ENCODE data around the gene PAM16. TPM values are rescaled to one million over a fixed set of nuclear protein-coding genes. Genes with fewer than 3 reads are reported as not detected.

PAM16 gene
- total RNA-seq, 1 experiment from 2014 or later: 80.4 TPM

DNA sequence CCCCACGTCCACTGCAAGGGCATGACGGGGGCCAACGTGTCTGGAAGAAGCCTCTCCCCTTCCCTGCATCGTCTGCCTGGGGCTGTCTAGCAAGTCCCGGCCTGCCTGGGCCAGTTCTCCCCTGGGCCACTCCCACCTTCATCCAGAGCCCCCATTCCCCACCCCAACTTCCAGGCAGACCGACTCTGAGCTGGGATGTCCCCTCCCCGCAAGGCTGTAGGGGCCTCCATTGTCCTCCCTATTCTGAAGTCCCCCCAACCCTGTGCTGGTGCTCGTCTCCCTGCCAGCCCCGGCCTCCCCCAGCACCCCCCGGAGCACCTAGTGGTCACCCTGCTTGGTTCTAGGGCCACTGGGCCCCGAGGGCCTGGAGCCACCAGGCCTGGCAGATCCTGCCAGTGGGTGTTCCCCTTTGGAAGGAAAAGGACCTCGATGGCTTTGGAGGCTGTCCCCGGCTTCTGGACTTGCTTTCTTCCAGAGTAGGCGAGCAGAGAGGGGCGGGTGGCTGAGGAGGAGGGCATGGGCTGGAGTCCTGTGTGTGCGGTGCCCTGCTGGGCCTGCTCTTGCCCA lies 30.5 kb downstream of the PAM16 start:
- H4K91ac ChIP-seq (ENCODE audit: insufficient read length, low read depth, low read length): no peak overlapping the region
- H2BK20ac ChIP-seq (ENCODE audit: low read depth, low read length, poor library complexity, severe bottlenecking): no peak overlapping the region
- Mint-ChIP-seq H3K27me3 (ENCODE audit: low read depth) (no peaks in the 10 kb centered on the region), H3K4me1 (peaks cover 9 to 35% of the 10 kb centered on the region in 2 experiments), H3K36me3 (ENCODE audit: insufficient read depth in 1 of 3, low read depth in 3 of 3) (no peaks in the 10 kb centered on the region), H3K27ac (no peak overlapping the region), H3K4me3 (no peak overlapping the region), H3K9me3 (no peaks in the 10 kb centered on the region)
- peaks cover 7% of the 10 kb centered on the region; the same call in 1 of the 2 replicates for H3K79me2 ChIP-seq (ENCODE audit: insufficient read depth, low read length)
- H3K18ac ChIP-seq (ENCODE audit: insufficient read length, low read depth, low read length): no peak overlapping the region
- no peak overlapping the region for H2BK5ac ChIP-seq (ENCODE audit: insufficient read length, low read length)
- no peak overlapping the region for H3K14ac ChIP-seq (ENCODE audit: insufficient read depth, low read length)
- H4K5ac ChIP-seq (ENCODE audit: insufficient read length, low read depth, low read length): no peak overlapping the region
- no peak overlapping the region for H3T11ph ChIP-seq (ENCODE audit: low read length)
- H3K23me2 ChIP-seq (ENCODE audit: insufficient read length, low read depth, low read length, poor library complexity, severe bottlenecking): peaks cover 8% of the 10 kb centered on the region
- TF ChIP-seq, protein P1, sequence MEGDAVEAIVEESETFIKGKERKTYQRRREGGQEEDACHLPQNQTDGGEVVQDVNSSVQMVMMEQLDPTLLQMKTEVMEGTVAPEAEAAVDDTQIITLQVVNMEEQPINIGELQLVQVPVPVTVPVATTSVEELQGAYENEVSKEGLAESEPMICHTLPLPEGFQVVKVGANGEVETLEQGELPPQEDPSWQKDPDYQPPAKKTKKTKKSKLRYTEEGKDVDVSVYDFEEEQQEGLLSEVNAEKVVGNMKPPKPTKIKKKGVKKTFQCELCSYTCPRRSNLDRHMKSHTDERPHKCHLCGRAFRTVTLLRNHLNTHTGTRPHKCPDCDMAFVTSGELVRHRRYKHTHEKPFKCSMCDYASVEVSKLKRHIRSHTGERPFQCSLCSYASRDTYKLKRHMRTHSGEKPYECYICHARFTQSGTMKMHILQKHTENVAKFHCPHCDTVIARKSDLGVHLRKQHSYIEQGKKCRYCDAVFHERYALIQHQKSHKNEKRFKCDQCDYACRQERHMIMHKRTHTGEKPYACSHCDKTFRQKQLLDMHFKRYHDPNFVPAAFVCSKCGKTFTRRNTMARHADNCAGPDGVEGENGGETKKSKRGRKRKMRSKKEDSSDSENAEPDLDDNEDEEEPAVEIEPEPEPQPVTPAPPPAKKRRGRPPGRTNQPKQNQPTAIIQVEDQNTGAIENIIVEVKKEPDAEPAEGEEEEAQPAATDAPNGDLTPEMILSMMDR (conservative IDR thresholded peaks at IDR 0.05): no peak
- no peaks in the 10 kb centered on the region for H3K27me3 ChIP-seq (ENCODE audit: insufficient read depth, low read length)
- H3K4me2 ChIP-seq (ENCODE audit: insufficient read depth, insufficient read length, low read length): no peak overlapping the region
- no peak overlapping the region for H3K27ac ChIP-seq (ENCODE audit: insufficient read length, low read depth, low read length)
- H2AK5ac ChIP-seq (ENCODE audit: insufficient read length, low read length): no peak overlapping the region
- H2BK12ac ChIP-seq (ENCODE audit: insufficient read length, low read depth, low read length): no peak overlapping the region
- H3K4ac ChIP-seq (ENCODE audit: low read depth, low read length): no peak overlapping the region
- H3K4me1 ChIP-seq (ENCODE audit: insufficient read depth, low read length): peaks cover 6% of the 10 kb centered on the region; the same call in 1 of the 2 replicates
- H2BK15ac ChIP-seq (ENCODE audit: low read depth, low read length): no peak overlapping the region
- no CpG with 5 or more reads among the region's 16 CpGs for WGBS (ENCODE audit: extremely low coverage, insufficient read length, low lambda C conversion rate)
- H2BK120ac ChIP-seq (ENCODE audit: low read depth, low read length, poor library complexity, severe bottlenecking): no peak overlapping the region
- no peaks in the 10 kb centered on the region for H3K9me3 ChIP-seq (ENCODE audit: control insufficient read depth, low read depth, low read length)
- DNase-seq: no peak
- no peak overlapping the region for H3K56ac ChIP-seq (ENCODE audit: insufficient read length, low read depth, low read length)
- no peak overlapping the region for H3K23ac ChIP-seq (ENCODE audit: insufficient read length, low read depth, low read length)
- H4K20me1 ChIP-seq (ENCODE audit: control insufficient read depth, insufficient read depth, insufficient read length): peaks cover 3% of the 10 kb centered on the region
- H3K9ac ChIP-seq (ENCODE audit: extremely low read depth, insufficient read length, low read length): no peak overlapping the region
- H4K8ac ChIP-seq (replicated peaks; ENCODE audit: insufficient read length, low read depth, low read length): no peak overlapping the region
- H3K79me1 ChIP-seq (ENCODE audit: insufficient read depth, low read depth, low read length, poor library complexity, severe bottlenecking): no peaks in the 10 kb centered on the region
- no peak overlapping the region for H2AFZ ChIP-seq (ENCODE audit: low read length)
